ENCODE data around the gene ANKEF1. TPM values are rescaled to one million over a fixed set of nuclear protein-coding genes. Genes with fewer than 3 reads are reported as not detected.

Gene ANKEF1
- total and polyA plus RNA-seq, 9 donors: 1.1 to 6.9 (median 3.6) TPM

- intact Hi-C loops (cut with DNase I): no loop called here
- no peak for DNase-seq
- TF ChIP-seq EP300 (IDR thresholded peaks at IDR 0.05): no peak
- no peak for TF ChIP-seq POLR2A (IDR thresholded peaks at IDR 0.05)
- TF ChIP-seq CTCF (IDR thresholded peaks at IDR 0.05): no peak
- Histone ChIP-seq H3K27ac (no peak overlapping the region), H3K36me3 (no peaks in the 10 kb centered on the region), H3K27me3 (no peaks in the 10 kb centered on the region), H3K9me3 (no peaks in the 10 kb centered on the region), H3K4me1 (ENCODE audit: insufficient read depth) (no peaks in the 10 kb centered on the region), H3K4me3 (no peak overlapping the region)
- 85 to 93% (median 89%) methylated on average over 4 of the region's 4 CpGs for WGBS, 3 donors
Observed at GRCh38 chr20:9993137-9993536, 41.6 kb upstream of the ANKEF1 start.

GRCh38 chr20:9994676-9995075, 40.1 kb upstream of the ANKEF1 start:
- H3K4me3 ChIP-seq: no peak overlapping the region
- H3K36me3 ChIP-seq: no peaks in the 10 kb centered on the region
- intact Hi-C loops (cut with DNase I): no loop called here

GRCh38 chr20:9995510-9996272, 39.1 kb upstream of the ANKEF1 start:
- intact Hi-C loops (cut with DNase I): no loop called here
- no peak overlapping the region for H3K4me3 ChIP-seq
- H3K4me1 ChIP-seq (ENCODE audit: insufficient read depth): no peaks in the 10 kb centered on the region
- H3K27ac ChIP-seq: no peak overlapping the region
- TF ChIP-seq POLR2A (IDR thresholded peaks at IDR 0.05) (no peak), CTCF (IDR thresholded peaks at IDR 0.05) (no peak), EP300 (IDR thresholded peaks at IDR 0.05) (no peak)
- WGBS, 3 donors: 85 to 88% (median 88%) methylated on average over 3 of the region's 3 CpGs
- no peak for DNase-seq
- no peaks in the 10 kb centered on the region for H3K36me3 ChIP-seq
- no peaks in the 10 kb centered on the region for H3K27me3 ChIP-seq
- H3K9me3 ChIP-seq: no peaks in the 10 kb centered on the region

More at GRCh38 chr20:9994676-9995075, 40.1 kb upstream of the ANKEF1 start:
- Histone ChIP-seq H3K27me3 (no peaks in the 10 kb centered on the region), H3K9me3 (no peaks in the 10 kb centered on the region), H3K4me1 (ENCODE audit: insufficient read depth) (no peaks in the 10 kb centered on the region), H3K27ac (no peak overlapping the region)
- TF ChIP-seq POLR2A (IDR thresholded peaks at IDR 0.05) (no peak), CTCF (IDR thresholded peaks at IDR 0.05) (no peak), EP300 (IDR thresholded peaks at IDR 0.05) (no peak)
- DNase-seq: no peak

GRCh38 chr20:9996944-9997343, 37.8 kb upstream of the ANKEF1 start:
- intact Hi-C loops (cut with DNase I): no loop called here

More at GRCh38 chr20:9996944-9997343, 37.8 kb upstream of the ANKEF1 start:
- Histone ChIP-seq H3K27ac (no peak overlapping the region), H3K4me3 (no peak overlapping the region), H3K9me3 (no peaks in the 10 kb centered on the region), H3K36me3 (no peaks in the 10 kb centered on the region), H3K4me1 (ENCODE audit: insufficient read depth) (no peaks in the 10 kb centered on the region), H3K27me3 (no peaks in the 10 kb centered on the region)
- TF ChIP-seq POLR2A (IDR thresholded peaks at IDR 0.05): no peak
- TF ChIP-seq CTCF (IDR thresholded peaks at IDR 0.05): no peak
- TF ChIP-seq EP300 (IDR thresholded peaks at IDR 0.05): no peak
- no peak for DNase-seq
- WGBS, 3 donors: 95 to 100% (median 98%) methylated on average over 1 of the region's 1 CpG
